OCI-LY1 (cell line): Measurements from ENCODE around the gene TNNT3.

Experiments used
- H2AFZ ChIP-seq: fragments of 200-600 bp; sonication (generic), shearing (Covaris generic); 2 replicates; pipeline ENCODE4 v1.6.0; 2014; ENCODE audit warnings: antibody characterized with exemption, mild to moderate bottlenecking, low read length
- H3F3A ChIP-seq: fragments of 200-600 bp; sonication (generic), shearing (Covaris generic); 2 replicates; pipeline ENCODE4 v1.6.0; 2014; ENCODE audit warnings: mild to moderate bottlenecking, antibody characterized with exemption, low read length, moderate library complexity; ENCODE audit not compliant: insufficient read depth
- H3K27ac ChIP-seq: fragments of 200-600 bp; sonication (generic); 2 replicates; pipeline ENCODE4 v1.5.1; 2014; ENCODE audit warnings: low read length, mixed run types, mild to moderate bottlenecking, low read depth; ENCODE audit not compliant: poor library complexity, severe bottlenecking
- H3K27me3 ChIP-seq: fragments of 200-600 bp; sonication (generic); 2 replicates; pipeline ENCODE4 v1.6.0; 2014; ENCODE audit warnings: antibody characterized with exemption, mild to moderate bottlenecking, low read length, moderate library complexity; ENCODE audit not compliant: insufficient read depth
- H3K36me3 ChIP-seq: fragments of 200-600 bp; sonication (generic); 2 replicates; pipeline ENCODE4 v1.6.1; 2014; ENCODE audit warnings: mild to moderate bottlenecking, antibody characterized with exemption, low read length, moderate library complexity, mixed read lengths; ENCODE audit not compliant: insufficient read depth
- H3K4me1 ChIP-seq: fragments of 200-600 bp; sonication (generic); 2 replicates; pipeline ENCODE4 v1.5.1; 2014; ENCODE audit warnings: mild to moderate bottlenecking, low read length, moderate library complexity; ENCODE audit not compliant: insufficient read depth, severe bottlenecking
- H3K4me2 ChIP-seq: fragments of 200-600 bp; sonication (generic), shearing (Covaris generic); 2 replicates; pipeline ENCODE4 v1.6.1; 2014; ENCODE audit warnings: low read length
- H3K4me3 ChIP-seq: fragments of 200-600 bp; sonication (generic); 2 replicates; pipeline ENCODE4 v1.5.1; 2014; ENCODE audit warnings: low read length, low read depth, mild to moderate bottlenecking, mixed read lengths; ENCODE audit not compliant: poor library complexity, severe bottlenecking
- H3K79me2 ChIP-seq: fragments of 200-600 bp; shearing (Covaris generic); 2 replicates; pipeline ENCODE4 v1.6.1; 2016; ENCODE audit warnings: mixed run types, low read length, mixed read lengths; ENCODE audit not compliant: insufficient read depth
- H3K9ac ChIP-seq: fragments of 200-600 bp; sonication (generic), shearing (Covaris generic); 2 replicates; pipeline ENCODE4 v1.6.1; 2014; ENCODE audit warnings: mild to moderate bottlenecking, low read length, mixed read lengths
- H3K9me2 ChIP-seq: fragments of 200-600 bp; sonication (generic), shearing (Covaris generic); 2 replicates; pipeline ENCODE4 v1.6.1; 2014; ENCODE audit warnings: low read depth, mild to moderate bottlenecking, low read length, mixed read lengths
- H3K9me3 ChIP-seq: fragments of 200-600 bp; shearing (Covaris generic); 2 replicates; pipeline ENCODE4 v1.6.1; 2014; ENCODE audit warnings: low read length, mixed read lengths
- H4K20me1 ChIP-seq: fragments of 200-600 bp; sonication (generic), shearing (Covaris generic); 2 replicates; pipeline ENCODE4 v1.6.0; 2016; ENCODE audit warnings: mild to moderate bottlenecking, low read length; ENCODE audit not compliant: insufficient read depth
- CTCF ChIP-seq: fragments of 200-600 bp; sonication (generic), shearing (Covaris generic); IDR thresholded peaks from 2 replicates; pipeline ENCODE4 v1.5.1; 2017; ENCODE audit warnings: mild to moderate bottlenecking, antibody characterized with exemption, low read length, moderate library complexity, mixed read lengths
- EZH2 ChIP-seq: fragments of 200-600 bp; sonication (generic), shearing (Covaris generic); IDR thresholded peaks from 2 replicates; pipeline ENCODE4 v1.8.0; 2017; ENCODE audit warnings: borderline replicate concordance, mixed run types, mild to moderate bottlenecking, antibody characterized with exemption, low read length, moderate library complexity, mixed read lengths

The TNNT3 gene

GRCh38 chr11:1887451-1888346, 31.8 kb upstream of the TNNT3 start:
- Histone ChIP-seq H3K27ac (no peak overlapping the region), H3K79me2 (no peaks in the 10 kb centered on the region), H3K4me2 (no peak overlapping the region), H4K20me1 (no peaks in the 10 kb centered on the region), H3K9ac (no peak overlapping the region), H3K4me1 (no peaks in the 10 kb centered on the region), H3K9me2 (no peaks in the 10 kb centered on the region), H3K36me3 (peaks cover 73% of the 10 kb centered on the region), H3K9me3 (no peaks in the 10 kb centered on the region), H3K4me3 (no peak overlapping the region), H3K27me3 (no peaks in the 10 kb centered on the region), H2AFZ (no peak overlapping the region), H3F3A (no peaks in the 10 kb centered on the region)
- TF ChIP-seq CTCF: no peak
- TF ChIP-seq EZH2: no peak

GRCh38 chr11:1888347-1888753, 31.2 kb upstream of the TNNT3 start:
- peaks cover 66% of the 10 kb centered on the region for H3K36me3 ChIP-seq
- no peaks in the 10 kb centered on the region for H3F3A ChIP-seq
- no peaks in the 10 kb centered on the region for H3K9me2 ChIP-seq
- no peak overlapping the region for H3K9ac ChIP-seq
- H3K79me2 ChIP-seq: no peaks in the 10 kb centered on the region
- H3K4me2 ChIP-seq: no peak overlapping the region
- TF ChIP-seq CTCF: no peak
- no peak for TF ChIP-seq EZH2
- H4K20me1 ChIP-seq: no peaks in the 10 kb centered on the region
- H3K4me3 ChIP-seq: no peak overlapping the region
- no peak overlapping the region for H2AFZ ChIP-seq
- H3K4me1 ChIP-seq: no peaks in the 10 kb centered on the region
- H3K27me3 ChIP-seq: no peaks in the 10 kb centered on the region
- H3K27ac ChIP-seq: no peak overlapping the region
- no peaks in the 10 kb centered on the region for H3K9me3 ChIP-seq

- H3K4me1 ChIP-seq: no peaks in the 10 kb centered on the region
- H3K9me2 ChIP-seq: no peaks in the 10 kb centered on the region
- H3K27me3 ChIP-seq: no peaks in the 10 kb centered on the region
- H3K79me2 ChIP-seq: no peaks in the 10 kb centered on the region
- H2AFZ ChIP-seq: no peak overlapping the region
- no peak for TF ChIP-seq CTCF
- TF ChIP-seq EZH2: no peak
- H3K4me3 ChIP-seq: no peak overlapping the region
- H3K9ac ChIP-seq: no peak overlapping the region
- no peaks in the 10 kb centered on the region for H3F3A ChIP-seq
- no peaks in the 10 kb centered on the region for H4K20me1 ChIP-seq
- H3K4me2 ChIP-seq: no peak overlapping the region
- H3K36me3 ChIP-seq: peaks cover 62% of the 10 kb centered on the region
- no peaks in the 10 kb centered on the region for H3K9me3 ChIP-seq
- no peak overlapping the region for H3K27ac ChIP-seq
Observed at GRCh38 chr11:1888811-1889210, 30.7 kb upstream of the TNNT3 start.
